ENCODE results near the gene SLC35F2. TPM values are rescaled to one million over a fixed set of nuclear protein-coding genes. Genes with fewer than 3 reads are reported as not detected.
A peak's percentile ranks its signal among the peaks of the same experiment; 100 is the strongest.
"Not testable (repeated sequence)": the region's sequence is repeated elsewhere in the genome, so short reads cannot be mapped to it uniquely, and the experiment has no call there.

SLC35F2 gene
- total and polyA plus RNA-seq, 2 donors, result 6.8 to 9.6 TPM

- no peaks in the 10 kb centered on the region for H3K36me3 ChIP-seq (ENCODE audit: control insufficient read depth in 2 of 2, insufficient read depth in 2 of 2, low read length in 1 of 2)
- H3K27ac ChIP-seq (ENCODE audit: low read depth in 1 of 2, low read length in 1 of 2), result no peak overlapping the region
- no peak overlapping the region for H3K4me3 ChIP-seq (ENCODE audit: low read length in 2 of 2)
- H3K4me1 ChIP-seq (ENCODE audit: control insufficient read depth in 2 of 2, insufficient read depth in 2 of 2, low read length in 2 of 2), result no peaks in the 10 kb centered on the region
- DNase-seq (ENCODE audit: low read depth in 6 of 9, low spot score in 9 of 9), result no peak
- no peaks in the 10 kb centered on the region for H3K9me3 ChIP-seq (ENCODE audit: control insufficient read depth in 2 of 2, insufficient read depth in 1 of 2, low read length in 1 of 2)
- WGBS, result 86% methylated on average over 1 of the region's 1 CpG
- H3K27me3 ChIP-seq (ENCODE audit: control insufficient read depth in 2 of 2, insufficient read depth in 1 of 2, low read length in 1 of 2), result no peaks in the 10 kb centered on the region
Measured at GRCh38 chr11:107848345-107848744, 10.2 kb downstream of the SLC35F2 start.

GRCh38 chr11:107847184-107847583 is 11.4 kb downstream of the SLC35F2 start:
- H3K36me3 ChIP-seq (ENCODE audit: control insufficient read depth in 2 of 2, insufficient read depth in 2 of 2, low read length in 1 of 2), result no peaks in the 10 kb centered on the region
- DNase-seq (ENCODE audit: low read depth in 6 of 9, low spot score in 9 of 9), result no peak
- 96% methylated on average over 2 of the region's 2 CpGs for WGBS
- no peaks in the 10 kb centered on the region for H3K27me3 ChIP-seq (ENCODE audit: control insufficient read depth in 2 of 2, insufficient read depth in 1 of 2, low read length in 1 of 2)
- H3K4me1 ChIP-seq (ENCODE audit: control insufficient read depth in 2 of 2, insufficient read depth in 2 of 2, low read length in 2 of 2), result no peaks in the 10 kb centered on the region
- H3K27ac ChIP-seq (ENCODE audit: low read depth in 1 of 2, low read length in 1 of 2), result no peak overlapping the region
- H3K4me3 ChIP-seq (ENCODE audit: low read length in 2 of 2), result no peak overlapping the region
- H3K9me3 ChIP-seq (ENCODE audit: control insufficient read depth in 2 of 2, insufficient read depth in 1 of 2, low read length in 1 of 2), result no peaks in the 10 kb centered on the region

DNA sequence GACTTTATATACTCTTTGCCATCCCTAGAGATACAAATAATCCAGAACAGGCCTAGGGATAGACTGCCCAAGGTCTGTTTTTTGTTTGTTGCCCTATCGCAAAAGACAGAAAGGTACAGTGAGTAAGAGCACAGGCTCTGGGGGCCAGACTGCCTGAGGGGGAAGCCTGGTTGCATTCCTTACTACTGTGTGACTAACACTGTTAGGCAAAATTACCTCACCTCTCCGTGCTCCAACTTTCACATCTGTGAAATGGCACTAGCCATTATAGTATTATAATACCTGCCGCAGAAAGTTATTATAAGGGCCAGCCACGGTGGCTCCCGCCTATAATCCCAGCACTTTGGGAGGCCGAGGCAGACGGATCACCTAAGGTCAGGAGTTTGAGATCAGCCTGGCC is 14.5 kb downstream of the SLC35F2 start:
- 97% methylated on average over 7 of the region's 7 CpGs for WGBS
- H3K36me3 ChIP-seq (ENCODE audit: control insufficient read depth in 2 of 2, insufficient read depth in 2 of 2, low read length in 1 of 2), result no peaks in the 10 kb centered on the region
- H3K27ac ChIP-seq (ENCODE audit: low read depth in 1 of 2, low read length in 1 of 2), result no peak overlapping the region
- peaks cover 0 to 4% of the 10 kb centered on the region in 2 donors for H3K4me1 ChIP-seq (ENCODE audit: control insufficient read depth in 2 of 2, insufficient read depth in 2 of 2, low read length in 2 of 2)
- DNase-seq (ENCODE audit: low read depth in 6 of 9, low spot score in 9 of 9), result no peak
- H3K4me3 ChIP-seq (ENCODE audit: low read length in 2 of 2), result no peak overlapping the region
- no peaks in the 10 kb centered on the region for H3K9me3 ChIP-seq (ENCODE audit: control insufficient read depth in 2 of 2, insufficient read depth in 1 of 2, low read length in 1 of 2)
- H3K27me3 ChIP-seq (ENCODE audit: control insufficient read depth in 2 of 2, insufficient read depth in 1 of 2, low read length in 1 of 2), result no peaks in the 10 kb centered on the region

DNA sequence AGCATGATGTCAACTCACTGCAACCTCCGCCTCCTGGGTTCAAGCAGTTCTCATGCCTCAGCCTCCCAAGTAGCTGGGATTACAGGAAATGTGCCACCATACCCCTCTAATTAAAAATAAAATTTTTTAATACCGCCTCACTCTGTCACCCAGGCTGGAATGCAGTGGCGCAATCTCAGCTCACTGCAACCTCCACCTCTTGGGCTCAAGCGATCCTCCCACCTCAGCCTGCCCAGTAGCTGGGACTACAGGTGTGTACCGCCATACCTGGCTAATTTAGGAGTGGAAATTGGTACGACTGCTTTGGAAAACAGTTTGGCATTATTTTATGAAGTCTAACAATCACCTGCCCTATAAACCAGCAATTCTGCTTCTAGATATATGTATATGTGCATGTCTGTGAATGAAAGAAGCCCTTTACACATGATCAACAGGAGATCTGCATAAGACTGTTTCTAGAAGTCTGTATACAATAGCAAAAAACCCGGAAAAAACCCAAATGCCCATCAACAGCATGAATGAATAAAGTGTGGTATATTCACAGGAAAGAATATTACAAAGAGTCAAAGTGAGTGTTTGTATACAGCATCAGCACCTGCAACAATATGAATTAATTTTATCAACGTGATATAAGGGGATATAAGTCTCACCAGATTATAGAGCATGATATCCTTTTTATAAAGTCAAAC is 16.0 kb downstream of the SLC35F2 start:
- Histone ChIP-seq H3K36me3 (ENCODE audit: control insufficient read depth in 2 of 2, insufficient read depth in 2 of 2, low read length in 1 of 2) (no peaks in the 10 kb centered on the region), H3K4me1 (ENCODE audit: control insufficient read depth in 2 of 2, insufficient read depth in 2 of 2, low read length in 2 of 2) (peaks cover 0 to 4% of the 10 kb centered on the region in 2 donors), H3K27ac (ENCODE audit: low read depth in 1 of 2, low read length in 1 of 2) (no peak overlapping the region), H3K4me3 (ENCODE audit: low read length in 2 of 2) (no peak overlapping the region), H3K9me3 (ENCODE audit: control insufficient read depth in 2 of 2, insufficient read depth in 1 of 2, low read length in 1 of 2) (no peaks in the 10 kb centered on the region), H3K27me3 (ENCODE audit: control insufficient read depth in 2 of 2, insufficient read depth in 1 of 2, low read length in 1 of 2) (no peaks in the 10 kb centered on the region)
- 91% methylated on average over 8 of the region's 8 CpGs for WGBS
- DNase-seq (ENCODE audit: low read depth in 6 of 9, low spot score in 9 of 9), result no peak

DNA sequence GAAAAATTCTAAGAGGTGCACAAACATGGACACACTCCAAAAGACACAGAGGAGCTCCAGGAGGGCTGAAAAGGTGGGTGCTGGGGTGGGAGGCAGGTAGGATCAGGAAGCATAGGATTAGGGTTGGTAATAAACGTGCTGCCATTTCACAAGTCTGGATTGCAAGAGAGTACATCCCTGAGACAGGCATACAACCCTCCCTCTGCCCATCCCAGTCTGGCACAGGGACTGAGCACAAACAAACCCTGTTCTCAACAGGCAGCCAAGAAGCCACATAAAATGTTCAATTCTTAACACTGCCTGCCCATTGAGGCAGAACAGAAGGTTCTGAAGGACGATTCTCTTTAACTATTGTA is 18.5 kb downstream of the SLC35F2 start:
- Histone ChIP-seq H3K27me3 (ENCODE audit: control insufficient read depth in 2 of 2, insufficient read depth in 1 of 2, low read length in 1 of 2) (no peaks in the 10 kb centered on the region), H3K27ac (ENCODE audit: low read depth in 1 of 2, low read length in 1 of 2) (peak overlapping the region; percentile 68 to 70), H3K9me3 (ENCODE audit: control insufficient read depth in 2 of 2, insufficient read depth in 1 of 2, low read length in 1 of 2) (no peaks in the 10 kb centered on the region), H3K4me1 (ENCODE audit: control insufficient read depth in 2 of 2, insufficient read depth in 2 of 2, low read length in 2 of 2) (peaks cover 0 to 4% of the 10 kb centered on the region in 2 donors), H3K4me3 (ENCODE audit: low read length in 2 of 2) (no peak overlapping the region), H3K36me3 (ENCODE audit: control insufficient read depth in 2 of 2, insufficient read depth in 2 of 2, low read length in 1 of 2) (no peaks in the 10 kb centered on the region)
- no peak for DNase-seq (ENCODE audit: low read depth in 6 of 9, low spot score in 9 of 9)
- 72% methylated on average over 2 of the region's 2 CpGs for WGBS

DNA sequence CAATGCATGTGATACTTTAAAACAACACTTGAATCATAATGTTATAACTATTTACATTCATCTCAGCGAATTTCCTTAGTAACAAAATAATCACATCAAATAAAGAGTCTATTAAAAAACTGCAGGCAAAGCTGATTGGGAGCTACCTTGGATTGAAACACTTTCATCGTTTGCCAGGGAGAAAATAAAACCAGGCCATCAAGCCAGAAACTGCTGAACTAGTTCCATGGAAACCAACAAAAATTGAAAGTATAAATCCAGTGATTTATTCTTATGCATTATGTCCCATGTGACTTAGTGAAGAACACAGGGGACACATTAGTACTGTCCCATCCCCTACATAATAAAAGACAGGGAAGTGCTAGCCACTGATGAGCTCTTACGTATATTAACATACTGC is 21.7 kb downstream of the SLC35F2 start:
- 92% methylated on average over 3 of the region's 3 CpGs for WGBS
- no peaks in the 10 kb centered on the region for H3K9me3 ChIP-seq (ENCODE audit: control insufficient read depth in 2 of 2, insufficient read depth in 1 of 2, low read length in 1 of 2)
- peaks cover 0 to 4% of the 10 kb centered on the region in 2 donors for H3K4me1 ChIP-seq (ENCODE audit: control insufficient read depth in 2 of 2, insufficient read depth in 2 of 2, low read length in 2 of 2)
- H3K4me3 ChIP-seq (ENCODE audit: low read length in 2 of 2), result no peak overlapping the region
- H3K27me3 ChIP-seq (ENCODE audit: control insufficient read depth in 2 of 2, insufficient read depth in 1 of 2, low read length in 1 of 2), result no peaks in the 10 kb centered on the region
- DNase-seq (ENCODE audit: low read depth in 6 of 9, low spot score in 9 of 9), result no peak
- H3K36me3 ChIP-seq (ENCODE audit: control insufficient read depth in 2 of 2, insufficient read depth in 2 of 2, low read length in 1 of 2), result no peaks in the 10 kb centered on the region
- no peak overlapping the region for H3K27ac ChIP-seq (ENCODE audit: low read depth in 1 of 2, low read length in 1 of 2)

GRCh38 chr11:107834995-107835394 is 23.6 kb downstream of the SLC35F2 start:
- no peaks in the 10 kb centered on the region for H3K27me3 ChIP-seq (ENCODE audit: control insufficient read depth in 2 of 2, insufficient read depth in 1 of 2, low read length in 1 of 2)
- H3K27ac ChIP-seq (ENCODE audit: low read depth in 1 of 2, low read length in 1 of 2), result no peak overlapping the region
- no peak for DNase-seq (ENCODE audit: low read depth in 6 of 9, low spot score in 9 of 9)
- no peaks in the 10 kb centered on the region for H3K4me1 ChIP-seq (ENCODE audit: control insufficient read depth in 2 of 2, insufficient read depth in 2 of 2, low read length in 2 of 2)
- 89% methylated on average over 6 of the region's 6 CpGs for WGBS
- H3K9me3 ChIP-seq (ENCODE audit: control insufficient read depth in 2 of 2, insufficient read depth in 1 of 2, low read length in 1 of 2), result no peaks in the 10 kb centered on the region
- H3K36me3 ChIP-seq (ENCODE audit: control insufficient read depth in 2 of 2, insufficient read depth in 2 of 2, low read length in 1 of 2), result no peaks in the 10 kb centered on the region
- H3K4me3 ChIP-seq (ENCODE audit: low read length in 2 of 2), result no peak overlapping the region

DNA sequence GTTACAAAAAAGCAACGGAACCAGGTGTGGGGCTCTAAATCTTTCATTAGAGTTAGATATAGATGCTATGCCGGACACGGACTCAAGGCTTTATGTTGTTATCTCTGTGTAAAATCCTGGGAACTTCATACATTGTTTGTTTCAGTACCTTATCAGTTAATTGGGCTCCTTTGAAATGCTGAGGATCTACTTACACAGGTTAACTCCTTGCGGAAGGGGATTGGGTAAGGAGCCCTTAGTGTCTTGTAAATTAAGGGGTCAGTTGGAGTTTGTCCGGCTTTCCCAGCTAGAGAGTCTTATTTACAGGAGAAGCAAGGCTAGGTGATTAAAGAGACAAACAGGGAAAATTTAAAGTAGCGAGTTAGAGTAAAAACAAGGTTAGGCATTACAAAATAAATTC is 24.7 kb downstream of the SLC35F2 start:
- not testable (repeated sequence) for DNase-seq (ENCODE audit: low read depth in 6 of 9, low spot score in 9 of 9); H3K4me3 ChIP-seq (ENCODE audit: low read length in 2 of 2); H3K36me3 ChIP-seq (ENCODE audit: control insufficient read depth in 2 of 2, insufficient read depth in 2 of 2, low read length in 1 of 2); H3K4me1 ChIP-seq (ENCODE audit: control insufficient read depth in 2 of 2, insufficient read depth in 2 of 2, low read length in 2 of 2); H3K9me3 ChIP-seq (ENCODE audit: control insufficient read depth in 2 of 2, insufficient read depth in 1 of 2, low read length in 1 of 2); H3K27me3 ChIP-seq (ENCODE audit: control insufficient read depth in 2 of 2, insufficient read depth in 1 of 2, low read length in 1 of 2); H3K27ac ChIP-seq (ENCODE audit: low read depth in 1 of 2, low read length in 1 of 2)
- WGBS, result 87% methylated on average over 6 of the region's 6 CpGs

DNA sequence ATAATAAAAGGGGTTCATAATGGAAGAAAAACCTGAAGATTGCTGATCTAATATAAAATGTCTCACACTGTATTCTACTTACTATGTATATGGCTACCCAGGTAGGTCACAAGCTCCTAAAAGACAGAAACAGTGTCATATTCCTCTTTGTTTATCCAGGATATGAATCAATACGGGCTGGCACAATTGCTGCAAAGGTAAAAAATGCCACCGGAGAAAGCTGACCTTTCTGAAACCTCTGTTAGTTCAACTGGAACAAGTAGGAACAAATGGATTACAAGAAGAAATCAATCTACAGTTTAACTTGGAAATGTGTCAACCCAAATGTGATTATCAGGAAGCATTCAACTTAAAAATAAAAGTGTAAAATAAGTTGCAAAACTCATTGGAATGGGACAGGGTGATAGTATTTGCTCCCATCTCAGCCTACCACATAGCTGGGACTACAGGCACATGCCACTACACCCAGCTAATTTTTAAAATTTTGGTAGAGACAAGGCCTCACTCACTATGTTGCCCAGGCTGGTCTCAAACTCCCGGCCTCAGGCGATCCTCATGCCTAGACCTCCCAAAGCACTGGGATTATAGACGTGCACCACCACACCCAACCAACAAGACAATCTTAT is 27.6 kb downstream of the SLC35F2 start:
- Histone ChIP-seq H3K27ac (ENCODE audit: low read depth in 1 of 2, low read length in 1 of 2) (no peak overlapping the region), H3K4me1 (ENCODE audit: control insufficient read depth in 2 of 2, insufficient read depth in 2 of 2, low read length in 2 of 2) (no peaks in the 10 kb centered on the region), H3K36me3 (ENCODE audit: control insufficient read depth in 2 of 2, insufficient read depth in 2 of 2, low read length in 1 of 2) (no peaks in the 10 kb centered on the region), H3K27me3 (ENCODE audit: control insufficient read depth in 2 of 2, insufficient read depth in 1 of 2, low read length in 1 of 2) (no peaks in the 10 kb centered on the region), H3K9me3 (ENCODE audit: control insufficient read depth in 2 of 2, insufficient read depth in 1 of 2, low read length in 1 of 2) (no peaks in the 10 kb centered on the region), H3K4me3 (ENCODE audit: low read length in 2 of 2) (no peak overlapping the region)
- WGBS, result 97% methylated on average over 5 of the region's 5 CpGs
- DNase-seq (ENCODE audit: low read depth in 6 of 9, low spot score in 9 of 9), result no peak

All from thymus (tissue), 11 donors.